PC-9 (cell line): Measurements from ENCODE around the gene UBE2A.

Experiments used
- EZH2 ChIP-seq: fragments of 200-600 bp; sonication (generic); IDR thresholded peaks from 2 replicates; pipeline ENCODE4 v1.8.0; 2017; ENCODE audit warnings: antibody characterized with exemption, low read depth
- TF ChIP-seq, protein P1 (sequence below): fragments of 200-600 bp; sonication (generic); conservative IDR thresholded peaks from 2 replicates; pipeline ENCODE4 v1.6.1; 2017; ENCODE audit warnings: mixed run types, antibody characterized with exemption, mild to moderate bottlenecking, moderate library complexity

DNA sequence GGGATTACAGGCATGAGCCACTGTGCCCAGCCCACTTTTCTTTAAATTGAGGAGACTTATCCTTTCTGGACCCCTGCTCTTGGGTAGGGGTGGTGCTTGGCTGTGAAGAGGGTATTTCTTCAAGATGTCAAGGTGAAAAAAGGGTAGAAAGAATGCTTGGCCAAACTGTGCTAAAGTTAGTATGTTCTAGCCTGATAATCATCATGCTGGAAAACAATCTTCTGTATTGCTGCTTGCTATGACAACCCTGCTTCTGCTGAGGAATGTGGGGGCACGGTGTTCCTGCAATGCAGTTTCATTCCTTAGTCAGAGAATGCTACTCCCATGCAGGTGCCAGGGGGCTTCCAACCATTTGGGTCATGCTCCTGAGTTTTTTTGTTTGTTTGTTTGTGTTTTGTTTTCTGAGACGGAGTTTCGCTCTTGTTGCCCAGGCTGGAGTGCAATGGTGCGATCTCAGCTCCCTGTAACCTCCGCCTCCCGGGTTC lies 4.0 kb upstream of the UBE2A start:
- TF ChIP-seq, protein P1, sequence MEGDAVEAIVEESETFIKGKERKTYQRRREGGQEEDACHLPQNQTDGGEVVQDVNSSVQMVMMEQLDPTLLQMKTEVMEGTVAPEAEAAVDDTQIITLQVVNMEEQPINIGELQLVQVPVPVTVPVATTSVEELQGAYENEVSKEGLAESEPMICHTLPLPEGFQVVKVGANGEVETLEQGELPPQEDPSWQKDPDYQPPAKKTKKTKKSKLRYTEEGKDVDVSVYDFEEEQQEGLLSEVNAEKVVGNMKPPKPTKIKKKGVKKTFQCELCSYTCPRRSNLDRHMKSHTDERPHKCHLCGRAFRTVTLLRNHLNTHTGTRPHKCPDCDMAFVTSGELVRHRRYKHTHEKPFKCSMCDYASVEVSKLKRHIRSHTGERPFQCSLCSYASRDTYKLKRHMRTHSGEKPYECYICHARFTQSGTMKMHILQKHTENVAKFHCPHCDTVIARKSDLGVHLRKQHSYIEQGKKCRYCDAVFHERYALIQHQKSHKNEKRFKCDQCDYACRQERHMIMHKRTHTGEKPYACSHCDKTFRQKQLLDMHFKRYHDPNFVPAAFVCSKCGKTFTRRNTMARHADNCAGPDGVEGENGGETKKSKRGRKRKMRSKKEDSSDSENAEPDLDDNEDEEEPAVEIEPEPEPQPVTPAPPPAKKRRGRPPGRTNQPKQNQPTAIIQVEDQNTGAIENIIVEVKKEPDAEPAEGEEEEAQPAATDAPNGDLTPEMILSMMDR = no peak
- no peak for TF ChIP-seq EZH2
